Upper lobe of left lung (tissue), 6 donors: ENCODE results near the gene TAF7. TPM values are rescaled to one million over a fixed set of nuclear protein-coding genes. Genes with fewer than 3 reads are reported as not detected.
A peak's percentile ranks its signal among the peaks of the same experiment; 100 is the strongest.

Source experiments
- ATAC-seq, 2 donors: fragments of 200-7000 bp; cut with Tn5 transposase; one replicate each; pipeline ENCODE4 v1.9.1; 2022; ENCODE audit warnings: mild to moderate bottlenecking in 2 of 2, moderate library complexity in 2 of 2; ENCODE audit not compliant: low FRiP score in 2 of 2
- DNase-seq, 2 donors: peaks; one replicate each; pipeline ENCODE4 v3.0.0-alpha.2; 2019 to 2020
- H3K27ac ChIP-seq, 4 donors: fragments of 200-600 bp; sonication (generic); one replicate each; pipeline ENCODE4 v1.5.1; 2016 to 2019
- H3K27me3 ChIP-seq, 4 donors: fragments of 200-600 bp; sonication (generic); one replicate each; pipeline ENCODE4 v1.5.1; 2017 to 2019
- H3K36me3 ChIP-seq, 4 donors: fragments of 200-600 bp; sonication (generic); one replicate each; pipeline ENCODE4 v1.5.1; 2016 to 2019
- H3K4me1 ChIP-seq, 4 donors: fragments of 200-600 bp; sonication (generic); one replicate each; pipeline ENCODE4 v1.5.1; 2018 to 2019
- H3K4me3 ChIP-seq, 4 donors: fragments of 200-600 bp; sonication (generic); one replicate each; pipeline ENCODE4 v1.5.1; 2017 to 2019; ENCODE audit warnings: mild to moderate bottlenecking in 2 of 4, moderate library complexity in 1 of 4
- H3K9me3 ChIP-seq, 4 donors: fragments of 200-600 bp; sonication (generic); one replicate each; pipeline ENCODE4 v1.5.1; 2018 to 2019
- EP300 ChIP-seq, 4 donors: sonication (generic); formaldehyde crosslinking; IDR thresholded peaks; one replicate each; pipeline ENCODE4 v1.5.1; 2017; ENCODE audit warnings: antibody characterized with exemption in 4 of 4, control low read depth in 2 of 4
- POLR2A ChIP-seq, 4 donors: fragments of 450-650 bp; IDR thresholded peaks; one replicate each; pipeline ENCODE4 v1.5.1; 2016 to 2017; ENCODE audit warnings: antibody characterized with exemption in 4 of 4, mild to moderate bottlenecking in 2 of 4
- POLR2AphosphoS5 ChIP-seq, 2 donors: sonication (generic); formaldehyde crosslinking; IDR thresholded peaks; one replicate each; pipeline ENCODE4 v1.5.1; 2017; ENCODE audit warnings: antibody characterized with exemption in 2 of 2
- WGBS, 2 donors: methylation state at CpG; one replicate each; pipeline ENCODE4 v1.1.5; 2017 to 2018; 5-methylcytosine and 5-hydroxymethylcytosine counted together
- total RNA-seq, 6 donors: library from RNA; depleted of rRNA in 4 of 6; stranded (reverse); fragments of >200 nt in 4 of 6; gene quantifications; one replicate each; pipeline versions ENCODE4 v1.1.0 to v1.2.1, GENCODE V29; 2016 to 2021
- TF ChIP-seq, protein P1 (sequence below), 6 experiments: fragments of 450-650 bp in 4 of 6; fragments of 200-600 bp in 2 of 6; sonication (generic) in 2 of 6; IDR thresholded peaks; one replicate each; pipeline ENCODE4 v1.5.1; 2016 to 2019; ENCODE audit warnings: antibody characterized with exemption in 6 of 6
- donor health status: DM: no; HTN: no; CAD: no; lungs with moderate emphysema.
- donor health status: DM: no; HTN: yes; CAD: no; lungs with severe emphysema.

TAF7 gene
- total RNA-seq = 10 to 100 TPM; 35.6 to 74.5 (median 39.8) TPM

GRCh38 chr5:141320225-141321169 lies at the start of gene TAF7:
TAF7 (minus strand) TSS chr5:141320784; CDS start chr5:141320044, 740 bp downstream.
- WGBS, 2 donors = 2 to 5% methylated on average over 41 to 66 of the region's 67 CpGs
- Histone ChIP-seq H3K9me3 (peaks cover 53 to 82% (median 65%) of the 10 kb centered on the region in 4 donors), H3K4me1 (peaks cover 0 to 9% (median 4%) of the 10 kb centered on the region in 4 donors), H3K27ac (peak within 1 kb of the TSS; percentile 90 to 97 (median 92)), H3K36me3 (peaks cover 0 to 43% (median 18%) of the 10 kb centered on the region in 4 donors), H3K27me3 (no peaks in the 10 kb centered on the region), H3K4me3 (peak within 1 kb of the TSS; percentile 38 to 62 (median 56))
- TF ChIP-seq POLR2AphosphoS5 (IDR thresholded peaks at IDR 0.05) = peak; percentile 94 to 99
- peak; percentile 88 to 94 (median 92) for TF ChIP-seq POLR2A (IDR thresholded peaks at IDR 0.05)
- TF ChIP-seq EP300 (IDR thresholded peaks at IDR 0.05) = no peak
- TF ChIP-seq, protein P1, sequence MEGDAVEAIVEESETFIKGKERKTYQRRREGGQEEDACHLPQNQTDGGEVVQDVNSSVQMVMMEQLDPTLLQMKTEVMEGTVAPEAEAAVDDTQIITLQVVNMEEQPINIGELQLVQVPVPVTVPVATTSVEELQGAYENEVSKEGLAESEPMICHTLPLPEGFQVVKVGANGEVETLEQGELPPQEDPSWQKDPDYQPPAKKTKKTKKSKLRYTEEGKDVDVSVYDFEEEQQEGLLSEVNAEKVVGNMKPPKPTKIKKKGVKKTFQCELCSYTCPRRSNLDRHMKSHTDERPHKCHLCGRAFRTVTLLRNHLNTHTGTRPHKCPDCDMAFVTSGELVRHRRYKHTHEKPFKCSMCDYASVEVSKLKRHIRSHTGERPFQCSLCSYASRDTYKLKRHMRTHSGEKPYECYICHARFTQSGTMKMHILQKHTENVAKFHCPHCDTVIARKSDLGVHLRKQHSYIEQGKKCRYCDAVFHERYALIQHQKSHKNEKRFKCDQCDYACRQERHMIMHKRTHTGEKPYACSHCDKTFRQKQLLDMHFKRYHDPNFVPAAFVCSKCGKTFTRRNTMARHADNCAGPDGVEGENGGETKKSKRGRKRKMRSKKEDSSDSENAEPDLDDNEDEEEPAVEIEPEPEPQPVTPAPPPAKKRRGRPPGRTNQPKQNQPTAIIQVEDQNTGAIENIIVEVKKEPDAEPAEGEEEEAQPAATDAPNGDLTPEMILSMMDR (IDR thresholded peaks at IDR 0.05) = peak; percentile 59 to 73 (median 67)
- peak; percentile 88 to 98 for DNase-seq
- peak; percentile 97 to 99 for ATAC-seq

- Histone ChIP-seq H3K9me3 (peaks cover 64 to 85% (median 80%) of the 10 kb centered on the region in 4 donors), H3K4me1 (no peaks in the 10 kb centered on the region), H3K27me3 (peaks cover 0 to 7% (median 0%) of the 10 kb centered on the region in 4 donors), H3K27ac (no peak overlapping the region), H3K36me3 (no peaks in the 10 kb centered on the region), H3K4me3 (no peak overlapping the region)
- 32 to 36% methylated on average over 15 to 44 of the region's 46 CpGs for WGBS, 2 donors
- DNase-seq (peak in 1 of 2 donors; percentile 56), ATAC-seq (no peak)
- TF ChIP-seq POLR2A (IDR thresholded peaks at IDR 0.05) = no peak
- no peak for TF ChIP-seq EP300 (IDR thresholded peaks at IDR 0.05)
- TF ChIP-seq, protein P1 (IDR thresholded peaks at IDR 0.05) = no peak
- TF ChIP-seq POLR2AphosphoS5 (IDR thresholded peaks at IDR 0.05) = no peak
Measured at GRCh38 chr5:141366016-141366896, 45.7 kb upstream of the TAF7 start.

- H3K9me3 ChIP-seq = peaks cover 66 to 89% (median 77%) of the 10 kb centered on the region in 4 donors
- TF ChIP-seq, protein P1 (IDR thresholded peaks at IDR 0.05) = no peak
- TF ChIP-seq POLR2AphosphoS5 (IDR thresholded peaks at IDR 0.05) (no peak), POLR2A (IDR thresholded peaks at IDR 0.05) (no peak), EP300 (IDR thresholded peaks at IDR 0.05) (no peak)
- no peaks in the 10 kb centered on the region for H3K4me1 ChIP-seq
- peaks cover 0 to 7% (median 0%) of the 10 kb centered on the region in 4 donors for H3K27me3 ChIP-seq
- DNase-seq = no peak
- H3K27ac ChIP-seq = no peak within 1 kb of the TSS
- no peaks in the 10 kb centered on the region for H3K36me3 ChIP-seq
- 18 to 21% methylated on average over 33 to 34 of the region's 34 CpGs for WGBS, 2 donors
- H3K4me3 ChIP-seq = no peak within 1 kb of the TSS
- no peak for ATAC-seq
Measured at GRCh38 chr5:141363952-141364660, 43.5 kb upstream of the TAF7 start, which contains the start of gene PCDHGA5. PCDHGA5 (plus strand) TSS chr5:141364162; CDS start chr5:141364331, 169 bp downstream.

DNA sequence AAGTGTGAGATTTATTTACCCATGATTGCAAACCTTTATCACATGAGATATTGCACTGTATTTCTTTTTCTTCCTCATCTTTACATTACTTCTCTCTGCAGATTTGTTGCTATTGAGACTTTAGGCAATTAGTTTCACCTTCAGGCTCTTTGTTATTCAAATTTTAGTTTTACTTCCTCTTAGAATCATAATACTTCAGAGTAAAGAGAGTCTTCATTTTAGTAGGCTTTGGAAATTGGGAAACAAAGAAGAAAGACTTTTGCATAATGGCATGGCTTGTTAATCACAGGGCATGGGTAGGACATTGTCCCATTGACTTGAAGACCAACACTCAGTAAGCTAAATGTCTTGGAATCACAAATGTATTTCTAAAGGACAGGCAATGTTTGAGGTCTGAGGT lies 42.1 kb upstream of the TAF7 start:
- DNase-seq (no peak), ATAC-seq (no peak)
- Histone ChIP-seq H3K9me3 (peaks cover 66 to 97% (median 76%) of the 10 kb centered on the region in 4 donors), H3K4me1 (no peaks in the 10 kb centered on the region), H3K27ac (no peak overlapping the region), H3K36me3 (no peaks in the 10 kb centered on the region), H3K4me3 (no peak overlapping the region), H3K27me3 (peaks cover 0 to 7% (median 0%) of the 10 kb centered on the region in 4 donors)
- TF ChIP-seq, protein P1 (IDR thresholded peaks at IDR 0.05) = no peak
- TF ChIP-seq POLR2AphosphoS5 (IDR thresholded peaks at IDR 0.05) = no peak
